Astrocyte (in vitro differentiated cells and primary cell): ENCODE data around the gene HSPG2.
"Not testable (repeated sequence)": the region's sequence is repeated elsewhere in the genome, so short reads cannot be mapped to it uniquely, and the experiment has no call there.

Source experiments
- EZH2 ChIP-seq: IDR thresholded peaks from 2 replicates; pipeline ENCODE4 v1.6.1; 2012; ENCODE audit warnings: mild to moderate bottlenecking, low read length, inconsistent platforms; ENCODE audit not compliant: insufficient read depth
- TF ChIP-seq, protein P1 (sequence below): IDR thresholded peaks from 2 replicates; pipeline ENCODE4 v1.5.1; 2011; ENCODE audit warnings: low read depth, mild to moderate bottlenecking, inconsistent platforms, low read length, moderate library complexity; ENCODE audit not compliant: insufficient read depth

DNA sequence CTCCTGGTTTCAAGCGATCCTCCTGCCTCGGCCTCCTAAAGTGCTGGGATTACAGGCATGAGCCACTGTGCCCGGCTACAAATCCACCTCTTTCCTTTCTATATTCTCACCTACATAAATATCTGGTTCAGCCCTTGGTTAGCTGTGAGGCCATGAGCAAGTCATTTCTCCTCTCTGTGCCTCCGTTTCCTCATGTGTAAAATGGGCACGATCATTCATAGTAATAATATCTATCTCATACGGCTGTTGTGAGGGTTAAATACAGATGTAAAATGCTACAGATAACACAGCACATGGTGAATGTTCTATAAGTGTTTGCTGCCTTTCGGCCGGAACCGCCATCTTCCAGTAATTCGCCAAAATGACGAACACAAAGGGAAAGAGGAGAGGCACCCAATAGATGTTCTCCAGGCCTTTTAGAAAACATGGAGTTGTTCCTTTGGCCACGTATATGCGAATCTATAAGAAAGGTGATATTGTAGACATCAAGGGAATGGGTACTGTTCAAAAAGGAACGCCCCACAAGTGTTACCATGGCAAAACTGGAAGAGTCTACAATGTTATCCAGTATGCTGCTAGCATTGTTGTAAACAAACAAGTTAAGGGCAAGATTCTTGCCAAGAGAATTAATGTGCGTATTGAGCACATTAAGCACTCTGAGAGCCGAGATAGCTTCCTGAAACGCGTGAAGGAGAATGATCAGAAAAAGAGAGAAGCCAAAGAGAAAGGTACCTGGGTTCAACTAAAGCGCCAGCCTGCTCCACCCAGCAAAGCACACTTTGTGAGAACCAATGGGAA is 29.2 kb downstream of the HSPG2 start:
- TF ChIP-seq, protein P1, sequence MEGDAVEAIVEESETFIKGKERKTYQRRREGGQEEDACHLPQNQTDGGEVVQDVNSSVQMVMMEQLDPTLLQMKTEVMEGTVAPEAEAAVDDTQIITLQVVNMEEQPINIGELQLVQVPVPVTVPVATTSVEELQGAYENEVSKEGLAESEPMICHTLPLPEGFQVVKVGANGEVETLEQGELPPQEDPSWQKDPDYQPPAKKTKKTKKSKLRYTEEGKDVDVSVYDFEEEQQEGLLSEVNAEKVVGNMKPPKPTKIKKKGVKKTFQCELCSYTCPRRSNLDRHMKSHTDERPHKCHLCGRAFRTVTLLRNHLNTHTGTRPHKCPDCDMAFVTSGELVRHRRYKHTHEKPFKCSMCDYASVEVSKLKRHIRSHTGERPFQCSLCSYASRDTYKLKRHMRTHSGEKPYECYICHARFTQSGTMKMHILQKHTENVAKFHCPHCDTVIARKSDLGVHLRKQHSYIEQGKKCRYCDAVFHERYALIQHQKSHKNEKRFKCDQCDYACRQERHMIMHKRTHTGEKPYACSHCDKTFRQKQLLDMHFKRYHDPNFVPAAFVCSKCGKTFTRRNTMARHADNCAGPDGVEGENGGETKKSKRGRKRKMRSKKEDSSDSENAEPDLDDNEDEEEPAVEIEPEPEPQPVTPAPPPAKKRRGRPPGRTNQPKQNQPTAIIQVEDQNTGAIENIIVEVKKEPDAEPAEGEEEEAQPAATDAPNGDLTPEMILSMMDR, result not testable (repeated sequence)
- TF ChIP-seq EZH2, result not testable (repeated sequence)
